H1 (cell line): ENCODE measurements around the gene TMEM89. TPM values are rescaled to one million over a fixed set of nuclear protein-coding genes. Genes with fewer than 3 reads are reported as not detected.

Experiments used
- CHD7 ChIP-seq: fragments of 300-600 bp; sonication (generic); IDR thresholded peaks from 2 replicates; pipeline ENCODE4 v1.7.1; 2012; ENCODE audit warnings: low read length, moderate library complexity, mild to moderate bottlenecking, inconsistent platforms; ENCODE audit not compliant: insufficient replicate concordance
- CREB1 ChIP-seq: IDR thresholded peaks from 2 replicates; pipeline ENCODE4 v1.6.1; 2012; ENCODE audit warnings: inconsistent platforms
- GTF2F1 ChIP-seq: IDR thresholded peaks from 2 replicates; pipeline ENCODE4 v1.6.1; 2012; ENCODE audit warnings: low read depth, low read length, improper control_type of control experiment, borderline replicate concordance
- HDAC2 ChIP-seq, 2 experiments: fragments of 300-600 bp in 1 of 2; sonication (generic) in 1 of 2; IDR thresholded peaks; 2 replicates each; pipeline ENCODE4 v1.6.1; 2011 to 2012; ENCODE audit warnings: low read depth in 2 of 2, low read length in 2 of 2, mild to moderate bottlenecking in 2 of 2, moderate library complexity in 2 of 2, borderline replicate concordance in 1 of 2, inconsistent platforms in 1 of 2
- SAP30 ChIP-seq: fragments of 300-600 bp; sonication (generic); IDR thresholded peaks from 2 replicates; pipeline ENCODE4 v1.7.1; 2012; ENCODE audit warnings: low read length, moderate library complexity, mild to moderate bottlenecking, inconsistent platforms; ENCODE audit not compliant: insufficient read depth, insufficient replicate concordance
- SP1 ChIP-seq: IDR thresholded peaks from 2 replicates; pipeline ENCODE4 v1.6.1; 2011; ENCODE audit warnings: low read depth, low read length
- TEAD4 ChIP-seq: IDR thresholded peaks from 2 replicates; pipeline ENCODE4 v1.6.1; 2012; ENCODE audit warnings: low read depth, low read length, inconsistent platforms, mixed read lengths
- polyA plus RNA-seq, 7 experiments: library from polyadenylated mRNA; depleted of rRNA in 3 of 7; stranded (reverse) in 5 of 7; unstranded in 2 of 7; fragments of >200 nt in 5 of 7; fragments of 200-250 nt in 2 of 7; gene quantifications; 1 replicate in 5 of 7; 2 replicates in 1 of 7; 4 replicates in 1 of 7; pipeline versions ENCODE4 v1.2.1 to v1.2.3, GENCODE V29; 2011 to 2013; ENCODE audit warnings: missing spikeins in 2 of 7, mixed read lengths in 2 of 7
- total RNA-seq: library from RNA; stranded (reverse); fragmentation: NEBNext Ultra II Directional; extraction: Animal tissue kit (Norgen Biotek cat#: 25700); gene quantifications from 2 replicates; pipeline ENCODE4 v1.2.1, GENCODE V29; 2021

The TMEM89 gene
- total and polyA plus RNA-seq, 2 of the 8 experiments (the other 6 are each of a cell fraction or from before 2014, with no cell fraction given) = not detected

GRCh38 chr3:48635222-48636021 is 13.9 kb upstream of the TMEM89 start, which contains the start of gene SLC26A6 (continued):
- TF ChIP-seq CHD7 (no peak), CREB1 (peak; percentile 30; the same call in 1 of the 2 replicates), HDAC2 (IDR thresholded peaks at IDR 0.05; ENCODE audit: borderline replicate concordance in 1 of 2, low read depth in 2 of 2, low read length in 2 of 2) (no peak), SP1 (peak; percentile 64; the same call in 1 of the 2 replicates), SAP30 (peak; percentile 57), TEAD4 (0 out of 2 replicates have a peak, but pooled peaks have one; percentile 38), GTF2F1 (no peak)
